Neuron (in vitro differentiated cells): ENCODE data around the gene KLHL22.
"Not testable (repeated sequence)": the region's sequence is repeated elsewhere in the genome, so short reads cannot be mapped to it uniquely, and the experiment has no call there.

ENCODE experiments used
- H2AFZ ChIP-seq: one replicate; pipeline ENCODE4 v1.6.1; 2013; ENCODE audit warnings: low read depth, mild to moderate bottlenecking, inconsistent platforms, low read length, moderate library complexity
- H3K27me3 ChIP-seq: one replicate; pipeline ENCODE4 v1.6.1; 2013; ENCODE audit warnings: low read length; ENCODE audit not compliant: insufficient read depth
- H3K36me3 ChIP-seq: one replicate; pipeline ENCODE4 v1.6.1; 2013; ENCODE audit warnings: low read length; ENCODE audit not compliant: insufficient read depth
- H3K4me1 ChIP-seq: one replicate; pipeline ENCODE4 v1.6.1; 2013; ENCODE audit warnings: low read length; ENCODE audit not compliant: insufficient read depth
- H3K4me3 ChIP-seq: 2 replicates; pipeline ENCODE4 v1.5.1; 2013; ENCODE audit warnings: mild to moderate bottlenecking, low read length, moderate library complexity
- H3K9me3 ChIP-seq: one replicate; pipeline ENCODE4 v1.6.1; 2013; ENCODE audit warnings: low read length

The KLHL22 gene

GRCh38 chr22:20484948-20485683 lies 10.5 kb downstream of the KLHL22 start:
- peaks cover 22% of the 10 kb centered on the region for H3K36me3 ChIP-seq
- H3K27me3 ChIP-seq: no peaks in the 10 kb centered on the region
- no peak overlapping the region for H3K4me3 ChIP-seq
- no peak overlapping the region for H2AFZ ChIP-seq
- H3K4me1 ChIP-seq: no peaks in the 10 kb centered on the region
- H3K9me3 ChIP-seq: peaks cover 10% of the 10 kb centered on the region

GRCh38 chr22:20483771-20484170 lies 11.8 kb downstream of the KLHL22 start:
- H3K4me3 ChIP-seq: no peak overlapping the region
- H3K4me1 ChIP-seq: no peaks in the 10 kb centered on the region
- H3K27me3 ChIP-seq: no peaks in the 10 kb centered on the region
- peaks cover 18% of the 10 kb centered on the region for H3K36me3 ChIP-seq
- H3K9me3 ChIP-seq: peaks cover 10% of the 10 kb centered on the region
- H2AFZ ChIP-seq: no peak overlapping the region

- peaks cover 16% of the 10 kb centered on the region for H3K36me3 ChIP-seq
- not testable (repeated sequence) for H3K9me3 ChIP-seq, H3K27me3 ChIP-seq, H3K4me1 ChIP-seq, H3K4me3 ChIP-seq, H2AFZ ChIP-seq
Observed at GRCh38 chr22:20483143-20483506, 12.5 kb downstream of the KLHL22 start.

GRCh38 chr22:20479612-20480196 lies 15.9 kb downstream of the KLHL22 start:
- Histone ChIP-seq H3K4me3 (no peak overlapping the region), H3K9me3 (peaks cover 10% of the 10 kb centered on the region), H3K4me1 (no peaks in the 10 kb centered on the region), H2AFZ (no peak overlapping the region), H3K36me3 (peaks cover 12% of the 10 kb centered on the region), H3K27me3 (no peaks in the 10 kb centered on the region)

GRCh38 chr22:20478059-20478458 lies 17.5 kb downstream of the KLHL22 start:
- not testable (repeated sequence) for H3K27me3 ChIP-seq, H3K4me3 ChIP-seq, H2AFZ ChIP-seq, H3K4me1 ChIP-seq, H3K36me3 ChIP-seq, H3K9me3 ChIP-seq

- not testable (repeated sequence) for H3K4me1 ChIP-seq, H3K4me3 ChIP-seq, H3K9me3 ChIP-seq, H3K27me3 ChIP-seq, H2AFZ ChIP-seq
- H3K36me3 ChIP-seq: peaks cover 11% of the 10 kb centered on the region
Observed at GRCh38 chr22:20475569-20475968, 20.0 kb downstream of the KLHL22 start.

- H3K9me3 ChIP-seq: peaks cover 3% of the 10 kb centered on the region
- peaks cover 12% of the 10 kb centered on the region for H3K36me3 ChIP-seq
- H3K27me3 ChIP-seq: no peaks in the 10 kb centered on the region
- no peak overlapping the region for H3K4me3 ChIP-seq
- H3K4me1 ChIP-seq: no peaks in the 10 kb centered on the region
- no peak overlapping the region for H2AFZ ChIP-seq
Observed at GRCh38 chr22:20475115-20475436, 20.5 kb downstream of the KLHL22 start.

GRCh38 chr22:20472629-20473442 lies 22.8 kb downstream of the KLHL22 start:
- Histone ChIP-seq H3K4me3 (no peak overlapping the region), H3K27me3 (no peaks in the 10 kb centered on the region), H2AFZ (no peak overlapping the region), H3K4me1 (no peaks in the 10 kb centered on the region), H3K9me3 (no peaks in the 10 kb centered on the region), H3K36me3 (peaks cover 22% of the 10 kb centered on the region)

GRCh38 chr22:20471126-20471833 lies 24.3 kb downstream of the KLHL22 start:
- Histone ChIP-seq H3K4me1 (no peaks in the 10 kb centered on the region), H3K36me3 (peaks cover 26% of the 10 kb centered on the region), H2AFZ (no peak overlapping the region), H3K4me3 (no peak overlapping the region), H3K27me3 (no peaks in the 10 kb centered on the region), H3K9me3 (no peaks in the 10 kb centered on the region)

GRCh38 chr22:20470525-20470924 lies 25.1 kb downstream of the KLHL22 start:
- H3K27me3 ChIP-seq, H3K4me3 ChIP-seq, H2AFZ ChIP-seq, H3K9me3 ChIP-seq, H3K4me1 ChIP-seq: not testable (repeated sequence)
- H3K36me3 ChIP-seq: peaks cover 30% of the 10 kb centered on the region

- Histone ChIP-seq H3K36me3 (peaks cover 42% of the 10 kb centered on the region), H2AFZ (no peak overlapping the region), H3K27me3 (no peaks in the 10 kb centered on the region), H3K9me3 (no peaks in the 10 kb centered on the region), H3K4me3 (no peak overlapping the region), H3K4me1 (no peaks in the 10 kb centered on the region)
Observed at GRCh38 chr22:20469110-20469868, 26.3 kb downstream of the KLHL22 start.

GRCh38 chr22:20466659-20467379 lies 28.8 kb downstream of the KLHL22 start:
- no peak overlapping the region for H3K4me3 ChIP-seq
- no peak overlapping the region for H2AFZ ChIP-seq
- no peaks in the 10 kb centered on the region for H3K9me3 ChIP-seq
- peaks cover 59% of the 10 kb centered on the region for H3K36me3 ChIP-seq
- no peaks in the 10 kb centered on the region for H3K27me3 ChIP-seq
- H3K4me1 ChIP-seq: no peaks in the 10 kb centered on the region
